ENCODE measurements around the gene TFAP2C.

Gene TFAP2C

DNA sequence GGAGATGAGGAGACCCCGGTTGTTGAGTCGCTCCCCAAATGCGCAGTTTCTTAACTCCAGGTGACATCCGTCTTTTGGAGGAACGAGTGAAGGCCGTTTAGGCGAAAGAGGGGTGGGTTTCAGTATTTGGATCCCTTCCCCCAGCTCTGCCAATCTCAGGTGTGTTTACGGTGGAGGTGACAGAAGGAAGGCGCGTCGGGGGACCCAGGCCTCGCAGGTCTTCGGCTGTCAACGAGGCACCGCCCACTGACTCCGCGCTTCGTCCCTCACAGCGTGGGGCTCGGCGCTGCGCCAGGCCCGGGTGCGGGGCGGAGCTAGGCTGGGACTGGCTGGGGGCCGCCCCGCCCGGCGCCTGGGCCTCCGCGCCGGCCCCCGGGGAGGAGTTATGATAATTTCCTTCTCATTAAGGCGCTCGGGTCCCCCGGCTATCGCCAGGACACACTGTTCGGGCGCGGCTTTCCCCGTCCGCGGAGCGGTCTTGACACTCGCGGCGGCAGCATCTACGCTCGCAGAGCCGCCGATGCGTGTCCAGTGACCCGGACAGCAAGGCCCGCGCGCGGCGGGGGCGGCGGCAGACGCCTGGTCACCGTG is at the start of gene TFAP2C:
TSS of gene TFAP2C (plus strand) at position 434 of the 591 bp plus-strand sequence. CDS start 239 bp downstream, outside the sequence.
- peak; percentile 86 for DNase-seq (ENCODE audit: low spot score)

DNA sequence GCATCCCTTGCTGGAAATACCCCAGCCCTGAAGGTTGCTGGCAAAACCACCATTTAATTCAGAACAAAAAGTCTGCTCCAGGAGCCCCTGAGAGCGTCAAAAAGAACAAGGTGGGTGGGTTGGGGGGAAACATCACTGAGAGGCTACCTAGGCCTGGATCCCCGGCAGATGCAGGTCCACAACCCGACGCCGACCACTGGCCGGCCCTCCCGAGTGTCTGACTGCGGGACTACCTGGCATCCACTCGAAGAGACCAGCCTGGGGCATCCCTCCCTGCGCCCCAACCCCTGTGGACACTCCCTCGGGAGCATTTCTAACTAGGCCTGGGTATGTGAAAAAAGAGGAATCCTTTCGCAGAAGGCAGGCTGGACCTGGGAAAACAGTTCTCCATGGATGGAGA is 48.9 kb upstream of the TFAP2C start:
- no peak for DNase-seq (ENCODE audit: low spot score)

DNA sequence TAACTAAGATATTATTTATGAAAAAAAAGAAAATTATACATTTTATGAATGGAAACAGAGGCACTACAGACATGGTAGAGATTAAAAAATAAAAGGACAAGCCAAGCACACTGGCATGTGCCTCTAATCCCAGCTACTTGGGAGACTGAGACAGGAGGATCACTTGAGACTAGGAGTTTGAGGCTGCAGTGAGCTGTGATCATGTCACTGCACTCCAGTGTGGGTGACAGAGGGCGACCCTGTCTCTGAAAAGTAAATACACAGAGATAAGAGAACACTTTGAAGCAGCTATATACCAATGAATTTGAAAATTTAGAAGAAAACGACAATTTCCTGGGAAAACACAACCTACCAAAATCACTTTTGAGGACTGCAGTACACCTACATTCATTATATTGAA is 47.4 kb upstream of the TFAP2C start:
- DNase-seq (ENCODE audit: low spot score) = no peak

DNA sequence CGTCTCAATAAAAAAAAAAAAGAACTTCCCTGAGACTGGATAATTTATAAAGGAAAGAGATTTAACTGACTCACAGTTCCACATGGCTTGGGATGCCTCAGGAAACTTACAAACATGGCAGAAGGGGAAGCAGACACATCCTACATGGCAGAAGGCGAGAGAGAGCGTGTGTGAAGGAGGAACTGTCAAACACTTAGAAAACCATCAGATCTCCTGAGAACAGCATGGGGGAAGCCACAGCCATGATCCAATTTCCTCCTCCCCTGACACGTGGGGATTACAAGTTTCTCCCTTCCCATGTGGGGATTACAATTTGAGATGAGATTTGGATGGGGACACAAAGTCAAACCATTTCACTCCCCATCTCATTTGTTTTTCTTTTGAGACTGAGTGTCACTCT is 46.6 kb upstream of the TFAP2C start:
- DNase-seq (ENCODE audit: low spot score) = no peak

DNA sequence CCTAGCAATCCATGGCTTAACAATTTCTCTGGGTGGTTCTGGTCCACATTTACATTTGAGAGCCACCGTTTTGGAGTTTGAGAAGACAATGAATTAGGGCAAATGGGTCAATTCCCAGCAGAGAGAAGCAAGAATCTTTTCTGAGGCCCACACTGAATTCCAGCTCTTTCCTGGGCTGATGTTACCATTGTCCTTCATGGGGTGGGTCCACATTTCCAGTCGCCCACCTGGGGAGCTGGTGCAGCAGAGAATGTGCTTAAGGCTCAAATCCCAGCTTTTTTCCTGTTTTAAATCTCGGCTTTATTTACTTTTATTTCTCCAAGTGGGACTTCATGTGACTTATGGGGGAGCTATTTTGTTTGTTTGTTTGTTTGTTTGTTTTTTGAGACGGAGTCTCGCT is 44.2 kb upstream of the TFAP2C start:
- no peak for DNase-seq (ENCODE audit: low spot score)

DNA sequence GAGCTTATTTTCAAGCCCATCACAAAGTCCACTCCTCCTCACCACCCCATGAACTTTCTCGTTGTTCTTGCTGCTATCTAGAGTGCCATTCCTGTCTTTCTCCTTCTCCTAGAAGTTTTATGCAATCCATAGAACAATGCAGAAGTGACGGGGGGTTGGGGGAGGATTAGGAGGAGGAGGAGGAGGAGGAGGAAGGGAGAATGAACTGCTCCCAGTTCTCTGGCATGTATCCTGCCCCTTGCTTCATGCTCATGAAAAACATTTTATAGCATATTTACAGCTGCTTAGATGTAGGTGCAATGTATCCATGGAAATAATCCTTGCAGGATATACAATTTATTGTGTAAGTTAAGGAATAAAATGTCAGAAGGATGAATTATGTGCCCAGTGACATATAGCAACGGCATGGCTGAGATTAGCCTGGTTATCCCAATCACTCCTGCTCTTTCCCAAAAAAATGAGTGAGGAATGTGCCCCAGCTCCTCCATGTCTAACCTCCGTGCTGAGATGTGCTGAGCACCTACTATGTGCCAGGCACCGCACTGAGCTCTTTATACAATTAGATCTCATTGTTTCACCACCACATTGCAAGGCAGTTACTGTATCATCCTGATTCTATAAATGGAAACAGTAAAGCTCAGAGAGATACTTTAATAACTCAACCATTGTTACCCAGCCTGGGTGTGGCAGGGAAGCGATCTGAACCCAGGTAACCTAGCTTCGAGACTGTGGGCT is 41.6 kb upstream of the TFAP2C start:
- no peak for DNase-seq (ENCODE audit: low spot score)

DNA sequence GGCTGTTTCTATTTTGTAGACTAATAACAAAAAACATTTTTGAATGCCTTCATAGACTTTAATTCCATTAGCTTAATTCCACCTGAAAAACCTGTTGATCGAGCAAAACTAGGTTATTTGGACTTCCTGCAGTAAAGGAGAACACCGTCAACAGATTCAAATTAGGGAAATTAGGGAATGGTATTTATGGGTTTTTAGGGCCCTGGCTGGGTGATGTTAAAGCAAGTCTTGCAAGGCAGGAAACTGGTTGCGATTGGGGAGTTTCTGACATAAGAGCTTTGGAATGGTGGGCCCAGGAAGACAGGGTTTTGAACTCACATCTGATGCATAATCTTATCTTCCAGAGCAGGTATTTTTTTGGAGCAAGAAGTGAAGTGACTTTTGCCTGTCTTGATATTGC is 40.1 kb upstream of the TFAP2C start:
- no peak for DNase-seq (ENCODE audit: low spot score)

DNA sequence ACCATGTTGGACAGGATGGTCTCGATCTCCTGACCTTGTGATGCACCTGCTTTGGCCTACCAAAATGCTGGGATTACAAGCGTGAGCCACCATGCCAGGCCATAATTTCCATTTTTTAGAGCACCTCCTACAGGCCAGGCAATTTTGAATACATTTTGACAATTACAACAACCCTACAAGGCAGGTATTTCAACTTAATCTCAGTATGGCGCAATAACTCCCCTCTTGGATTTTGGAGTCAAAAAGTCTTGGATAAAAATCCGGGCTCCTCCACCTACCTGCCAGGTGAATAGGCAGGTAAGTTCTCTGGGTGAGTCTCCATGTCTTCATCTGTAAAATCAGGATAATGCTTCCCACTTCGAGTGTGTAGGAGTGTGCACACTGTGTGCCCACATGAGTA is 39.5 kb upstream of the TFAP2C start:
- DNase-seq (ENCODE audit: low spot score) = no peak

- no peak for DNase-seq (ENCODE audit: low spot score)
Observed at GRCh38 chr20:56590888-56591287, 38.2 kb upstream of the TFAP2C start.

DNA sequence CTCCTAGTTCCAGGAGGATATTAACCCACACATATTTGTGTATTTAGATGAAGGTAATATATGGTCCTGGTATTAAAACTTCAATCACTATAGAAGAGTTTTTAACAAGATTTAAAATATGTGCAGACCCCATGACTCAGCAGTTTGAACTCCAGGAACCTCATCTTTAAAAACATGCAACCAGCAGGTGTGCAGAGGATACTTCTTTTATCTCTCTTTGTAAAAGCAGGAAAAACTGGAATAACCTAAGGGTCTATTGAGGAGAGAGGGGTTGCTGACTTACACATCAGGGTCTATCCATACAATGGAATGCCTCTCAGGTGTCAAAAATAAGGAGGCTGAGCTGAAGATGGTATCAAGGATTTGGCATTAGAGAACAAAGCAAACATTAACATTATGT is 36.9 kb upstream of the TFAP2C start:
- no peak for DNase-seq (ENCODE audit: low spot score)

GRCh38 chr20:56592817-56593216 is 36.3 kb upstream of the TFAP2C start:
- DNase-seq (ENCODE audit: low spot score) = no peak

DNA sequence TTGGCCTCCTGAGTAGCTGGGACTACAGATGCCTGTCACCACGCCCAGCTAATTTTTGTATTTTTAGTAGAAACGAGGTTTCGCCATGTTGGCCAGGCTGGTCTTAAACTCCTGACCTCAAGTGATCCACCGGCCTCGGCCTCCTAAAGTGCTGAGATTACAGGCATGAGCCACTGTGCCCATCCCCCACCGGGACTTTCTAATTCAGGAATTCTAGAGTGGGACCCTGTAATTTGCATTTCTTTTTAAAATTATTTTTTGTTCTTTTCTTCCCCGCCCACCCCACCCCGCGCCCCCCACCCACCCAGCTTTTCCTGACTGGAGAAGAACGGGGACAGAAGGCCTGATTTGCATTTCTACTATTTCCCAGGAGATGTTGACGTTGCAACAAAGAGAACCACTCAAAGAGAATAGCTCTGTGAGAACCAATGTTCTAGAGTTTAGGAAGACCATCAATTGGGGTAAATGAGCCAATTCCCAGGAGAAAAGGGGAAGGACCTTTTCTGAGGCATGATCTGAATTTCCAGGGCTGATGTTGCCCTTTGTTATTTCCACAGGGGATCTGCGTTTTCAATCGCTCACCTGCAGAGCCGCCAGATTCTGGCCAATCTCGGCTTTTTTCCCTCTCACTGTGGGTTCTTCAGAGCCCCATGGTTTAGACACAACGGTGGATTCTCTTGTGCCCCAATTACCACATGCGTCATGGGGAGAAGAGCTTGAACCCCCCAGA is 33.2 kb upstream of the TFAP2C start:
- DNase-seq (ENCODE audit: low spot score) = no peak

DNA sequence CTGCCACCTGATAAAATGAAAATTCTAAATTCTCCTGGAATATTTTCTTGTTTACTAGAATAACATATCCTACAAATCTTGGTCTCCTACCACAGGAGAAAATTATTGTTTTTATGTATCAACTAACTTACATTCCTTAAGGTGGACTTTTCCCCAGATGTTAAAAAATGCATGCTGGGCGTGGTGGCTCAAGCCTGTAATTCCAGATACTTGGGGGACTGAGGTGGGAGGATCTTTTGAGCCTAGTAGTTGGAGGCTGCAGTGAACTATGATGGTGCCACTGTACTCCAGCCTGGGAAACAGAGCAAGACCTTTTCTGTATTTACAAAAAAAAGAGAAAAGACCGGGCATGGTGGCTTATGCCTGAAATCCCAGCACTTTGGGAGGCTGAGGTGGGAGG is 27.9 kb upstream of the TFAP2C start:
- DNase-seq (ENCODE audit: low spot score) = no peak

DNA sequence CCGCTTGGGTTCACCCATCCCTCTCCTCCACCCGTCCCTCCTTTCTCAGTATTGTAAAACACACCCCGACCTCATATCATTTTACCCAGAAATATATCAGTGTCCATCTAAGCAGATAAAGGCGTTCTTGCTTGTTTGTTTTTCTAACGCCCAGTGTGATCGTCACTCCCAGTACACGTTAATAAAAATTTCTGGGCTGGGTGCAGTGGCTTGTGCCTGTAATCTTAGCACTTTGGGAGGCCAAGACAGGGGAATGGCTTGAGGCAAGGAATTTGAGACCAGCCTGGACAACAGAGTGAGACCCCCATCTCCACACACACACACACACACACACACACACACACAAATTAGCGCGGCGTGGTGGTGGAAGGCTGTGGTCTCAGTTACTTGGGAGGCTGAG is 24.4 kb upstream of the TFAP2C start:
- DNase-seq (ENCODE audit: low spot score) = no peak

- no peak for DNase-seq (ENCODE audit: low spot score)
Observed at GRCh38 chr20:56605261-56605996, 23.7 kb upstream of the TFAP2C start.

- no peak for DNase-seq (ENCODE audit: low spot score)
Observed at GRCh38 chr20:56606174-56606945, 22.7 kb upstream of the TFAP2C start.

DNA sequence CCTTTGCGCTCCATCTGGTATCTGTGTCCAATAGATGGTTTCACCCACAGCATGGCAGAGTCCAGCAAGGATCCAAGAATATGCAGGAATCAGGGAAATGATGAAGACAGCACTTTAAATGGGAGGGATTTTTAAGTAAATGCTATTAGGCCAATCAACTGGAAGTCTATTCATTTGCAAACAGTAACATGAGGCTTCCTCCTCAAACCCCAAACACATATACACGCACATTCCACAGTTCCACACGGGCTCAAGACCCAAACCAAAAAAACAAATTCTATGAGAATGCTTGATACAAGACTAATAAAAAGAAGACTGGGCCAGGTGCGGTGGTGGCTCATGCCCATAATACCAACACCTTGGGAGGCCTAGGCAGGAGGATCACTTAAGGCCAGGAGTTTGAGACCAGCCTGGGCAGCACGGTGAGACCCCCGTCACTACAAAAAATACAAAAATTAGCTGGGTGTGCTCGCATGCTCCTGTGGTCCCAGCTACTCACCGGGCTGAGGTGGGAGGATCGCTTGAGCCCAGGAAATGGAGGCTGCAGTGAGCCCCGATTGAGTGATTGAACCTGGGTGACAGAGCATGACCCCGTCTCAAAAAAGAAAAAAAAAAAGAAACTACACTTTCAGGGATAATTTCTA is 21.9 kb upstream of the TFAP2C start:
- no peak for DNase-seq (ENCODE audit: low spot score)

DNA sequence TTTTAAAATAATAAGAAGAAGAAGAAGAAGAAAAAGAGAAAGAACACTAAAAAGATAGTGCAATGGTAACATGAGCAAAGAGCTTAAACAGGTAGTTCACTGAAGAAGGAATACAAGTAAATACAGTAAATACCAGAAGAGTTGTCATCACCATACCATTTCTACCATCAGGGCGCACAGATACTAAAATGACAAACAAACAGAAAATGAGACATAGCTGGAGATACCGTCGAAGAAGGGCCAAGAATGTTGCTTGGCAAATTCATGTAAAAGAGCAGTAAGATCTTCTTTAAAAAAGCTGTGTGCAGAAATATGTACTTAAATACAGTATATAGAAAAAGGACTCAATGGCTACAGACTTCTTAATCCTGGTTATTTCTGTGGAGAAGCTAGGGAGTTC is 20.7 kb upstream of the TFAP2C start:
- DNase-seq (ENCODE audit: low spot score) = no peak

- no peak for DNase-seq (ENCODE audit: low spot score)
Observed at GRCh38 chr20:56609321-56609720, 19.8 kb upstream of the TFAP2C start.

DNA sequence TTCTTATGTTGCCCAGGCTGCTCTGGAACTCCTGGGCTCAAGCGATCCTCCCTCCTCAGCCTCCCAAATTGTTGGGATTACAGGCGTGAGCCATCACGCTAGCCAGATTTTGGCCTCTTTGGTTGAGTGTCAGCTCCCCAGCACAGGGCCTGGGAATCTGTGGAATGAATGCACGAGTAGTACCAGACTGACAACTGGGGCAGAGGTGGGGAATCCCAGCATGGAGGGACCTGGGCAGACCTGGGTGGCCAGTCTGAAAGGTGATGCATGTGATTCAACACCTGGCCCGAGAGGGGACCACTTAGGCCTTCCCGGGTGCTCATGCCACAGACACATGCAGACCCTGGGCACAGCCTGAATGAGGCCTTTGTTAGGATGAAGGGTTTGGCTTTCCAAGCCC is 19.0 kb upstream of the TFAP2C start:
- DNase-seq (ENCODE audit: low spot score) = no peak

- DNase-seq (ENCODE audit: low spot score) = no peak
Observed at GRCh38 chr20:56614196-56614595, 14.9 kb upstream of the TFAP2C start.
